ENCODE measurements around the gene KMT5B.

The KMT5B gene

DNA sequence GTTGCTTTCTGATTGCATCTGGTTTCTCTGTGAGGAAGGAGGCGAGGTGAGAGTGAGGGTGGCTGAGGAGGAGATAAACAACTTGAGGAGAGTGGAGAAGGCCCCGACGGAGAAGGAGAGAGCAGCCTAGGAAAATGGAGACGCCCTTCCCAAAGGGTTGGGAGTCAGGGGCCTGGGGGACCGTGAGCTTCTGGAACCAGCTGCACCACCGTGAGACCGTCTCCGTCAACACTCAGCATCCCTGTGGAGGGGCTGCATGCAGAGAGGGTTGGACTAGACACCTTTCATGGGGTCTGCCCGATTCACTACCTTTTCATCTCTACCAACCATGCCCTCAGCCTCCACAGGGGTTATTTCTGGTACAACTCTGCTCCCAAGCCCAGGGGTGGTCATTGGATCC, 13.3 kb upstream of the KMT5B start:
- H3K4me3 ChIP-seq (ENCODE audit: low read depth, low read length), result no peak overlapping the region
- no peak for DNase-seq (ENCODE audit: low read depth, low spot score)
- ChIA-PET POLR2A (no interaction called here), CTCF (interaction anchor here (0.7 to 2.6 kb wide), 4 partner anchors 10 to 31 kb away, joined by 3 to 10 read pairs (median 4); no protein-coding TSS in a partner anchor)
- TF ChIP-seq, protein P1, sequence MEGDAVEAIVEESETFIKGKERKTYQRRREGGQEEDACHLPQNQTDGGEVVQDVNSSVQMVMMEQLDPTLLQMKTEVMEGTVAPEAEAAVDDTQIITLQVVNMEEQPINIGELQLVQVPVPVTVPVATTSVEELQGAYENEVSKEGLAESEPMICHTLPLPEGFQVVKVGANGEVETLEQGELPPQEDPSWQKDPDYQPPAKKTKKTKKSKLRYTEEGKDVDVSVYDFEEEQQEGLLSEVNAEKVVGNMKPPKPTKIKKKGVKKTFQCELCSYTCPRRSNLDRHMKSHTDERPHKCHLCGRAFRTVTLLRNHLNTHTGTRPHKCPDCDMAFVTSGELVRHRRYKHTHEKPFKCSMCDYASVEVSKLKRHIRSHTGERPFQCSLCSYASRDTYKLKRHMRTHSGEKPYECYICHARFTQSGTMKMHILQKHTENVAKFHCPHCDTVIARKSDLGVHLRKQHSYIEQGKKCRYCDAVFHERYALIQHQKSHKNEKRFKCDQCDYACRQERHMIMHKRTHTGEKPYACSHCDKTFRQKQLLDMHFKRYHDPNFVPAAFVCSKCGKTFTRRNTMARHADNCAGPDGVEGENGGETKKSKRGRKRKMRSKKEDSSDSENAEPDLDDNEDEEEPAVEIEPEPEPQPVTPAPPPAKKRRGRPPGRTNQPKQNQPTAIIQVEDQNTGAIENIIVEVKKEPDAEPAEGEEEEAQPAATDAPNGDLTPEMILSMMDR (IDR thresholded peaks at IDR 0.05; ENCODE audit: insufficient read depth, low read length, missing control alignments), result no peak

DNA sequence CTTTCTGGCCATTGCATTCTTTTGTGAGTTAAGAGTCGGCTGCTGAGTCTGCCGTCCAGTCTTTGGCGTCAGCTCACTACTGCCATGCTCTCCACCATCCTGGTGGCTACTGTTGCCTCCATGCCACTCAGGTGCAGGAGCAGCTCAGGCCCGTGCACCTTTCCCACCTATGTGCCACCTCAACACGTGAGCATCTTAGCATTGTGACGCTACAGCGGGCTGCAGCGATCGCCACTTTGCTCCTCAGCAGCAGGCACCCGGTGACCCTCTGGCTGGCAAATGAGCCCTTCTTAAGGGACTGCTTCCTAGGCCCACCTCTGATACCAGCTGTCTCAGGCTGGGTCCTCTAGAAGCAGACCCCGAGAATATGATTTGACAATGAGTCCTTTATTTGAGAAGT, 11.5 kb upstream of the KMT5B start:
- CTCF ChIA-PET, result no interaction called here

DNA sequence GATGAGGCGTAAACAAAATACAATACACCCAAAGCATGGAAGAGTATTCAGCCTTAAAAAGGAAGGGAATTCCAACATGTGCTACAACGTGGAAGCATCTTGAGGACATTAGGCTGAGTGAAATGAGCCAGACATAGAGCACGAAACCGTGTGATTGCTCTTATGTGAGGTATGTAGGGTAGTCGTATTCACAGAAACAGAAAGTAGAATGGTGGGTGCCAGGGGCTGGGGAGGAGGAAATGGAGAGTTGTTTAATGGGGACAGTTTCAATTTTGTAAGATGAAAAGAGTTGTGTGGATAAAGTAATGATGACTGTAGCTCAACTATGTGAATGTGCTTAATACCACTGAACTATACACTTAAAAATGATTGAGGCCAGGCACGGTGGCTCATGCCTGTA, 10.2 kb upstream of the KMT5B start:
- ChIA-PET POLR2A (no interaction called here), CTCF (no interaction called here)
- DNase-seq (ENCODE audit: low read depth, low spot score), result no peak
- H3K4me3 ChIP-seq (ENCODE audit: low read depth, low read length), result no peak overlapping the region
- TF ChIP-seq, protein P1 (IDR thresholded peaks at IDR 0.05; ENCODE audit: insufficient read depth, low read length, missing control alignments), result no peak

More for the DNA sequence above, 11.5 kb upstream of the KMT5B start:
- POLR2A ChIA-PET, result no interaction called here
- H3K4me3 ChIP-seq (ENCODE audit: low read depth, low read length), result no peak overlapping the region
- no peak for DNase-seq (ENCODE audit: low read depth, low spot score)
- TF ChIP-seq, protein P1 (IDR thresholded peaks at IDR 0.05; ENCODE audit: insufficient read depth, low read length, missing control alignments), result no peak

DNA sequence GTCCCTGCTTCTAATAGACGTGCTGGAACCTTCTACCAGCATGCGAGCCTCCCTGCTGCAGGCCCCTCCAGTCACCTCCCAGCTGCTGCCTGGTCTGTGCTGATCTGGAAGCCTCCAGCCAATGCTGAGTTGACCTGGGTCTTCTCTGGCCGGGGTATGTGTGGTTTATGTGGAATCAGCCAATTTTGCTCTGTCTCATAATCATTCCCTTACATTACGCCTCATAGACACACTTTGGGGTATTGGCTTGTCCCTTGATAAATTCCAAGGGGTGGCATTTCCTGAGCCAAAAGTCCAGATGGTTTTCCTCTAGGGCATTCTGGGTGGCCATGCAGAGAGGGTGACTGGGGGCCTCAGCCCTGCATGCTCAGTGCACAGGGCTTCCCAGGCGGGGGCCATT, 8.3 kb upstream of the KMT5B start:
- no peak for DNase-seq (ENCODE audit: low read depth, low spot score)
- CTCF ChIA-PET, result no interaction called here
- H3K4me3 ChIP-seq (ENCODE audit: low read depth, low read length), result no peak overlapping the region
- POLR2A ChIA-PET, result no interaction called here
- TF ChIP-seq, protein P1 (IDR thresholded peaks at IDR 0.05; ENCODE audit: insufficient read depth, low read length, missing control alignments), result no peak

DNA sequence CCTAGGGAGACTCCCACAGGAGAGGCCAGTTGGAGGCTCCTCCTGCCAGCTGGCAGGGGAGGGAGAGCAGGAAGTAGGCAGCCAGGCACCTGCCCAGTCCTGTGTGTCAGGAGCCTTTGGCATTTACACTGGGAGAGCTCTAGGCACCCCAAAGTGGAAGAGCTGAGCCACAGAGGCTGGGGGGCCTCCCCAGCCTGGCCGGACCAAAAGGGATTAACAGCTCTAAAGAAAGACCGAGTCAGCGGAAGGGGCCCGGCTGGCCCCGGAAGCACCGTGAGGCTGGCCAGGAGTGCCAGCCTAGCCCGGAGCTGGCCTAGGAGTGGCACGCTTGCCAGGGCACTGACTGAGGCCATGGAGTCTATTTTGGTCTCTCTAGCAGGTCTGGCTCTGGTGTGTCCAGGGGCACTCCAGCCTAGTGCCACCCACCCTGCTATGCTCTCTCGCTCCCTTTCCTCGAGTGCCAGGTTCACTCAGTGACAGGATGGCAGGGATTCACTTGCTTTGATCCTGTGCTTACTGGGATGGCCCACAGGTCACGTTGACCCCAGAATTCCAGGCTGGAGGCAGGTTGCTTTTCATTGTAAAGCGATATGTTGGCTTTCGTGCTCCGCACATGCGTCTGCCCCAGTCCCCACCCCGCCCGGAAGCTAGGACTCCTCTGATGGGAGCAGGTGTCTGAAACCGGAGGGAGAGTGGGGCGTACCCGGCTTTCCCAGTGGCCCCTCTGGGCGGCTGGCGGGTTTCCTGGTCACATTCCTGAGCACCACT, 3.3 kb upstream of the KMT5B start:
- ChIA-PET POLR2A (interaction anchor here (1.3 kb wide), 1 partner anchor 55 kb away, joined by 3 read pairs; the partner anchor contains the start of gene C11orf24), CTCF (interaction anchor here (0.8 to 3.7 kb wide), 6 partner anchors 8 to 80 kb away, joined by 3 to 14 read pairs (median 3); no protein-coding TSS in a partner anchor)
- no peak for DNase-seq (ENCODE audit: low read depth, low spot score)

More for the DNA sequence above, 3.3 kb upstream of the KMT5B start:
- TF ChIP-seq, protein P1 (IDR thresholded peaks at IDR 0.05; ENCODE audit: insufficient read depth, low read length, missing control alignments), result no peak
- H3K4me3 ChIP-seq (ENCODE audit: low read depth, low read length), result no peak overlapping the region
